GM13977 (cell line): ENCODE measurements around the gene SCGB2B2.
"Not testable (repeated sequence)": the region's sequence is repeated elsewhere in the genome, so short reads cannot be mapped to it uniquely, and the experiment has no call there.

Source experiments
- DNase-seq: peaks from one replicate; pipeline ENCODE4 v3.0.0; 2012; ENCODE audit warnings: low spot score
- CTCF ChIP-seq: IDR thresholded peaks from 2 replicates; pipeline ENCODE4 v1.5.1; 2012; ENCODE audit warnings: mild to moderate bottlenecking, control low read depth; ENCODE audit not compliant: insufficient read depth; ENCODE audit errors: extremely low read depth, missing control alignments
- in situ Hi-C: fragments of 300-500 bp; cut with MboI; formaldehyde crosslinking; loops from one replicate; pipeline ENCODE4 v1.12.0; 2022; ENCODE audit warnings: low sequenced_read_pairs, low pct_unique_long_range_greater_than_20kb, mixed read lengths, inconsistent platforms; ENCODE audit not compliant: unreplicated experiment

SCGB2B2 gene

GRCh38 chr19:34711890-34712289, 34.9 kb upstream of the SCGB2B2 start:
- no peak for DNase-seq
- no peak for TF ChIP-seq CTCF
- in situ Hi-C loops, result loop anchor here (25.0 kb wide), 1 partner anchor 225 kb away; the partner anchor contains the start of gene WTIP

GRCh38 chr19:34707661-34708060, 30.7 kb upstream of the SCGB2B2 start:
- no peak for TF ChIP-seq CTCF
- no peak for DNase-seq
- in situ Hi-C loops, result loop anchor here (25.0 kb wide), 1 partner anchor 220 kb away; the partner anchor contains the start of gene WTIP

- no peak for TF ChIP-seq CTCF
- no peak for DNase-seq
- in situ Hi-C loops, result no loop called here
Measured at GRCh38 chr19:34692549-34692948, 15.6 kb upstream of the SCGB2B2 start.

GRCh38 chr19:34690372-34690771, 13.4 kb upstream of the SCGB2B2 start:
- no peak for TF ChIP-seq CTCF
- in situ Hi-C loops, result no loop called here
- DNase-seq, result no peak

- TF ChIP-seq CTCF, result no peak
- in situ Hi-C loops, result no loop called here
- no peak for DNase-seq
Measured at GRCh38 chr19:34688592-34688991, 11.6 kb upstream of the SCGB2B2 start.

GRCh38 chr19:34687348-34687747, 10.4 kb upstream of the SCGB2B2 start:
- DNase-seq, result no peak
- TF ChIP-seq CTCF, result no peak
- in situ Hi-C loops, result no loop called here

- TF ChIP-seq CTCF, result no peak
- DNase-seq, result no peak
- in situ Hi-C loops, result no loop called here
Measured at GRCh38 chr19:34686455-34686854, 9.5 kb upstream of the SCGB2B2 start.

GRCh38 chr19:34685266-34685665, 8.3 kb upstream of the SCGB2B2 start:
- in situ Hi-C loops, result not testable (repeated sequence)

More at GRCh38 chr19:34685266-34685665, 8.3 kb upstream of the SCGB2B2 start:
- DNase-seq, result not testable (repeated sequence)
